ENCODE results near the gene ENO1. TPM values are rescaled to one million over a fixed set of nuclear protein-coding genes. Genes with fewer than 3 reads are reported as not detected.

Gene ENO1
- total RNA-seq, 1 experiment from 2014 or later = 1,928 TPM

DNA sequence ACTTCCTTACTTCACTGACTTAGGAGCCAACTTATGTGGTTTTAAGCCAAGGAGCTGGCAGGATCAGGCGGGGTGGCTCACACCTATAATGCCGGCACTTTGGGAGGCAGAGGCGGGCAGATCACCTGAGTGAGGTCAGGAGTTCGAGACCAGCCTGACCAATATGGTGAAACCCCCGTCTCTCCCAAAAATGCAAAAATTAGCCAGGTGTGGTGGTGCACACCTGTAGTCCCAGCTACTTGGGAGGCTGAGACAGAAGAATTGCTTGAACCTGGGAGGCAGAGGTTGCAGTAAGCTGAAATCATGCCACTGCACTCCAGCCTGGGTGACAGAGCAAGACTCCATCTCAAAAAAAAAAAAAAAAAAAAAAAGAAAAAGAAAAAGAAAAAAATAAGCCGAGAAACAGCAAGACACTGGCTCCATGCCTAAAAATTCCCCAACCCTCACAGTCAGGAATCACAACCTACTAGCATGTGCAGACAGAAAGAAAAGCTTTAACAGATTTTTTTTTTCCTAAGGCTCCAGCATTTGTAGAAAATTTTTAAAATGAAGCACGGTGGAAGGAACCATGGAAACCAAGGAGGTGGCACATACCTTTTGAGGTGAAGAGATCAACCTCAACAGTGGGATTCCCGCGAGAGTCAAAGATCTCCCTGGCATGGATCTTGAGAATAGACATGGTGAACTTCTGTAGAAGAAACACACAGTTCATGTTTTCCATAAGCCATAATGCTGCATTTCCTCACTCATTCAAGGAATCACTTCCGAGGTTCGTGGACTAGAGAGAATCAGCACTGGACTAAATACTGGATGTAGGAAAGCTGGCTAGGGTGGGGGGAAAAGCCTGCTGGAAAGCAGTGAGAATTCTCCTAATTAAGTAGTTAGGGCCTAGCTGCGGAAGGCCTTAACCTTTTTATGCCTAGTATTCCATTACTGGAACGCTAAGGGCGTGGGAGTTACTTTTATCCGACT, 4.0 kb downstream of the ENO1 start:
- in situ Hi-C loops (cut with HindIII; ENCODE audit: low sequenced_read_pairs) = no loop called here
- DNase-seq (ENCODE audit: low spot score) = no peak

DNA sequence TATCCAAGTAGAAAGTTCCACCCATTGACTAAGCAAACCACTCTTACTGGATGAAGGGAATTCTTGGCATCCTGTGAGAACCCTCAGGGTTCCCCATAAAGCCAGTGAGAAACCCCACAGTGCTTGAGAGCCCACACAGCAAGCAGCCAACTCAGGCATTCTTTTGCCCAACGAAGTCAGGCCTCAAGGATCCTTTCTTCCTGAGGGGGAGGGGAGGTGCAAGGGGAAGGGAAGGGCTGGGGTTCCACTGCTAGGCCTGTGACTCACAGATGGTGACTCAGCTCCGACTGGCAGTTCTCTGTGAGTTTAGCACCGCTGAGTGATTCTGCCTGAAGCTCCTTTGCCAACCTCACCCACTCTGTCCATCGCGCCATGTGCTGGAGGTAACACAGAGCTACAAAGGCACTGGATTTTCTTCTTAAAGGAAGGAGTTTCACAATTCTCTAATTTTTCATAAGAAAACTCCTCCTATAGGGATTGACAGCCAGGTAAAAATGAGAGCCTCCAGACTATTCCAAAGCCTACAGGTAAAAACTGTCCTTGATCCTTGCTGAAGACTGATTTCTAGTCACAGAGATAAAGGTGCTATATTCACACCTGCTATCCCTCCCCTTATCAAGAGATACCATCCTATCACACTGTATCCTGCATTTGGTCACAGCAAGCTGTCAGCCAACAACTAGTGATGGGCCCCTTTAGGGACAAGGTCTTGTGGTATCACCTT, 4.8 kb downstream of the ENO1 start:
- in situ Hi-C loops (cut with HindIII; ENCODE audit: low sequenced_read_pairs) = no loop called here
- peak; percentile 37 for DNase-seq (ENCODE audit: low spot score)

DNA sequence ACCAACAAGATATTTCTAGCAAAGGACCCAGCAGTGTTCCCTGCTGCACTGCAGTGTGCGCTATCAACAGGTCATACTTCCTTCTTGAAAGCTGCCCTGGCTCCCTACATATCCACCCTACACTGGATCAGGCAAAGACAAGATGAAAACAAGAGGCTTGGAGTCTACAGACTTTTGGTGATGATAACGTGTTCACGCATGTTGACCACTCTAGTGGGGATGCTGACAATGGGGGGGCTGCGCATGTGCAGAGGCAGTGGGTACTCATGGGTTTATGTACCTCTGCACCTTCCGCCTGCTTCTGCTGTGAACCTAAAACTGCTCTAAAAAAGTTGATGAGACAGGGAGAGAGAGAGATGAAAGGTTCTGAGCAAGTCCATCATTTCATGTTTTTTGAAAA, 5.5 kb downstream of the ENO1 start:
- no peak for DNase-seq (ENCODE audit: low spot score)
- in situ Hi-C loops (cut with HindIII; ENCODE audit: low sequenced_read_pairs) = no loop called here

DNA sequence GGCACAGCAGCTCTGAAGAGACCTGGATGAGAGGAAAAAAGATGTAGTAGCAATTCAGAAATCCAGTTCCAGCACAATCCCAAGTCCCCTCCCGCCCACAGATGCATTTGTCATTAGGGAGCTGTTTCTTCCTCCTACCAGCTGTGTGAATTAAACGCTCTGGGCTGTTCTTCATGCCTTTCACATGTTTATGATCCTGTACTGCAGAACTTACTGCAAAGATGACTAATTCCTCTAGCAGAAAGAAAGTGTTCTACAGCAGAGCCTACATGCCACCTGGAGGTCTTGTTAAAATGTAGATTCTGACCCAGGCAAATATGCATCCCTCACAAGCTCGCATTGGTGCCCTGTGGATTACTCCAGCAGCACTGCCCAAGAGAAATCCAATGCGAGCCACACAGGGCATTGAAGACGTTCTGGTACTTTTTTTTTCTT, 6.5 kb downstream of the ENO1 start:
- no peak for DNase-seq (ENCODE audit: low spot score)
- in situ Hi-C loops (cut with HindIII; ENCODE audit: low sequenced_read_pairs) = no loop called here

DNA sequence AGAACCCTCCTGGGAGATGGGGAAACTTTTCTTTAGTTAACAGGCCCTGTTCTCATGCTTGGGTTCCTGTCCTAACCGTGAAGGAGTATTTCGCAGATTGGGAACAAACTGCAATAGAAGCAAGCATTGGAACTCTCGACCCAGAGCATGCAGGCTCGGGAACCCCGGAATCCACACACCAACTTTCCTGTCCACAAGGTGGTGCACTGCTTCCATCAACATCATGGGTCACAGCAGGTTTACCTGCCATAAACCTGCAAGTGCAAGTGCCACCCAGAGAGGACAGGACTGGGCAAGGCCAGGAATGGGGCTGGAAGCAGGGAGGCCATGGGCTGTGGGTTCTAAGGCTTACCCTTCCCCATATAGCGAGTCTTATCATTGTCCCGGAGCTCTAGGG, 6.9 kb downstream of the ENO1 start:
- in situ Hi-C loops (cut with HindIII; ENCODE audit: low sequenced_read_pairs) = no loop called here
- no peak for DNase-seq (ENCODE audit: low spot score)

DNA sequence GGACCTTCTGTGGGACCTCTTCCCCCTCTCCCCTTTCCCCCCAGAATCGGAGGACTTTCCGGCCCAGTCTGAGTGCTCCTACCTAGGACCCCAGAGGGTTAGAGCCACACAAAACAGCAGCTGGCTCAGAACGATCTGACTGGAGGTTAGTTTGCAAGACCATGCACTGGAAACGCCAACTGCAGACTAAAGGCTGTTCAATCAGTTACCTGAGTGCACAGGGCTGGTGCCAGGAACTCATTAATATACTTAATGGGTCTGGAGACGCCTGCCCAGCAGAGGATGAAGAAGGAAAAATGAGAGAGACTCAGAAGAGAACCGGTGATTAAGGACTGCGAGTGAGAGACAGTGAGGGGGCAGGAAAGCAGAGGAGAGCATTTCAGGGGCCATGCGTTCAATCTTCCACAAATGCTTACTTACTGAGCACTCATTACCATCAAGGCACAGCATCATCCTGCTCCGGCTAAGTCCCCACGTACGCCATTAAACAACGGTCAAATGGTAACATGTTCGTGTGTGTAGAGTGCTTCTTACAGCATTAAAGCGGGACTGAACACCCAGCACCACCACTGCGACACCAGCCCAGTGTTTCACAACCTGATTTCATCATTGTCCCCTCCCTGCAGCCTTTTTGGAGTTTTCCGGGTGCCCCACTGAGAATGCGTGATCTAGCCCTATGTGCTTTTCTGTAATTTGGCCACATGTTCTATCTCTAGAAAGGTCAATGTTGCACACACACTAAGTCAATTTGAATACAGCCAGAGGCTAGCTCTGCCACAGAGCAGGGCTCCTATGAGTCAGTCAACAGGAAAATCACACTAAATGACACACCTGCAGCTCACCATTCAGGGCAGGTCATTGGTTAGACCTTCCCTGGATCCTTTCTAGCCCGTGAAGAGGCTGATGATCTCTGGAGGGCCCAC, 7.6 kb downstream of the ENO1 start:
- no peak for DNase-seq (ENCODE audit: low spot score)
- in situ Hi-C loops (cut with HindIII; ENCODE audit: low sequenced_read_pairs) = no loop called here

DNA sequence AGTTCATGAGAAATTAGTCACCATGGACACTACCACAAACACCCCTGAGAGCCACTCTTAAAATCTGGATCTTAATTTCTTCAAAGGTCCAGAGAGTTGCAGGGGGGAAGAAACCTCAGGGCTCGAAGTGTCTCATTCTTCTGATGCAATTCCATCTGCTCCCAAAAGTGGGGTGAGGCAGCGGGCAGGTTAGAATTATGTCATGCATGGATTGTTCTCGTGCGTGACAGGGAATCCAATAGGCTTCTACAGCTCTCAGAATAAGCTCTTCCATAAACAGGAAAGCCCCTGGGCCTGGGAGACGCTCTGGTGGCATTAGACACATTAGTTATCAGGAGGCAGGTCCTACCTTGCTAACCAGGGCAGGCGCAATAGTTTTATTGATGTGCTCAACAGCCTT, 8.4 kb downstream of the ENO1 start:
- in situ Hi-C loops (cut with HindIII; ENCODE audit: low sequenced_read_pairs) = no loop called here
- DNase-seq (ENCODE audit: low spot score) = no peak

DNA sequence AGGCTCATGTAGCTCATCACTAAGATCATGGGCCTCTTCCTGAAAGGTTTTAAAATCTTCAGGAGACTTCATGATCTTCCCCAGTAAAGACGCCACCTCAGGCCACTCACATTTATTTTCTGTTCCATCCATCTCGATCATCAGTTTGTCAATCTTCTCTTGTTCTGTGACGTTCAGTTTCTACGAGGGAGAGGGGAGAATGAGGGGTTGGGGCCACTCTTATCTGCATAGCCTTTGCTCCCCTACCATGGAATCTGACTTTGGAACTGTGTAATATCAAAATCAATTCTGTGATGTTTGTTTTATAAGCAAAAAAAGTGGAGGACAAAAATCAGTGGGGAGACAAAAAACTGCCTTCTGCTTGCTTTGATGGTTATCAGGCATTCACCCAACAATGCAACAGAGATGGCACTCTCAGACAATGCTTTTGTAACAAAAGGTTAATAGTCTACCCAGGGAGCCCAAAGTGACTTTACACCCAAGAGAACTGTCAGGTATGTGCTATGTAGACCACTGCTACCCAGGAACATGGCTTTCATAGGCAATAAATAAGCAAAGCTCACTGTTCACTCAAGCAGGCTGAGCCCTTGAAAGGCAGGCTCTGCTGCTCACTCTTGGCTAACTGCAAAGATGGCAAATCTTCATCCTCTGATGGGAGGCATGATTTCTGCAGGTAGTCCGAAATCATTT, 10.5 kb downstream of the ENO1 start:
- in situ Hi-C loops (cut with HindIII; ENCODE audit: low sequenced_read_pairs) = no loop called here
- no peak for DNase-seq (ENCODE audit: low spot score)

DNA sequence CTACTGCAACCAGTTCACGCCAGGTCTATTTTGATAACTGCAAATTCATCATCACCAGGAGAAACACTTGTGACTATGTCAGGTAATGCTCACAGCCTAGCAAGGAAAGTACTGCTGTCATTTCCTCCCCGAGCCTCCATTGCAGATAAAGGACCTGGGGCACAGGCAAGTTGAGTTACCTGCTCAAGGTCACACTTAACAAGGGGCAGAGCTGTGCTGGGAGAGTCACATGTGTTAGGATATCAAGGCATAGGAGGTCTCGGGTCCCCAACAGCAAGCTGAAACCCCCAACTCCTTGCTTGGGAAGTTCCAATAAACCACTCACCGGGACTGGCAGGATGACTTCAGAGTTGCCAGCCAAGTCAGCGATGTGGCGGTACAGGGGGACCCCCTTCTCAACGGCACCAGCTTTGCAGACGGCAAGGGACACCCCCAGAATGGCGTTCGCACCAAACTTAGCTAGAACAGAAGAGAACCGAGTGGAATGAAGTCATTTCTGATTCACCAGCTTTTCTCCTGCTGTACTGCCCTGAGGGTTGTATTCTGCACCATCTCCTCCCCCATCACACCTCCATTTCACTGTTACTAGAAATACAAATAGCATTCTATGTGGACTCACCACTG, 11.6 kb downstream of the ENO1 start:
- no peak for DNase-seq (ENCODE audit: low spot score)
- in situ Hi-C loops (cut with HindIII; ENCODE audit: low sequenced_read_pairs) = no loop called here

DNA sequence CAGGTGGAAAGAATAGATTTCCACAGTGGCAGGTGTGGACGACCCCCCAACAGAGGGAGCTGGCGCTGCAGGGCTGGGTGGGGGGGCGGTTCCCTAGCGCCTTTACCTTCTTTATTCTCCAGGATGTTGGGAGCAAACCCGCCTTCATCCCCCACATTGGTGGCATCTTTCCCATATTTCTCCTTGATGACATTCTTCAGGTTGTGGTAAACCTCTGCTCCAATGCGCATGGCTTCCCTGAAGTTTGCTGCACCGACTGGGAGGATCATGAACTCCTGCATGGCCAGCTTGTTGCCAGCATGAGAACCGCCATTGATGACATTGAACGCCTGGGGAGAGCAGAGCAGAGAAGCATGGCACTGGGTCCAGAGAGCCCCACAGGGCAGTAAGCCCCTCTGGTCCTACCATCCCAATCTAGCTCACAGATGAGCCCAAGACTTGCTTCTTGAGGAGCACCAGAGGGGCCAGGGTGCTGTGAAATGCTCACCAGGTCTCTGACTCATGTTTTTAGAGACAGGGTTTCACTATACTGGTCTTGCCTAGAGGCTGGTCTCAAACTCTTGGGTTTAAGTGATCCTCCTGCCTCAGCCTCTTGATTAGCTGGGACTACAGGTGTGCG, 12.2 kb downstream of the ENO1 start:
- in situ Hi-C loops (cut with HindIII; ENCODE audit: low sequenced_read_pairs) = no loop called here
- no peak for DNase-seq (ENCODE audit: low spot score)

DNA sequence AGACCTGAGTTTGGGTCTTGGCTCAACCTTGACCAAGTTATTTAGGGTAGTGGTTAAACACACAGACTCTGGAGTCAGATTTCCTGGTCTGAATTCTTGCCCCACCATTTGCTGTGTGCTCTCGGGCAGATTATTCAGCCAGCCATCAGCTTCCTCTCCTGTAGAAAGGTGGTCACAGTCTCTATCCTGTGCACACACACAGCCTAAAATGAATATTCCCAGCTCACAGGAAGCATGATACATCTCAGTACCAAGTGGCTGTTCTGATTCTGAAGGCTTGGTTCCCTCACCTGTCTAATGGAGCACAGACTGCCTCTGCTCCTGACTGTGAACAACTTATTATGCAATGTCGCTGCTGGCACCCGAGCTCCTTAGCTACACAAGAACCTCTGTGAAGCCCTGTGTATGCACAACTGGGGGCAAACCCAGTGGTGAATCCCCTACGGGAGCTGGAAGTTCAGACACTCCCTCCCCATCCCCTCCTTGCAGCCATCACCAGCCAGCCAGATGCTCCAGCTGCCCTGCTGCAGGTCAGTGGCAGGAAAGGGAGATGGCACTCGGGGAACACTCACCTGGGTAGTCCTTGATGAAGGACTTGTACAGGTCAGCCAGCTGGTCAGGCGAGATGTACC, 13.7 kb downstream of the ENO1 start:
- no peak for DNase-seq (ENCODE audit: low spot score)
- in situ Hi-C loops (cut with HindIII; ENCODE audit: low sequenced_read_pairs) = no loop called here

DNA sequence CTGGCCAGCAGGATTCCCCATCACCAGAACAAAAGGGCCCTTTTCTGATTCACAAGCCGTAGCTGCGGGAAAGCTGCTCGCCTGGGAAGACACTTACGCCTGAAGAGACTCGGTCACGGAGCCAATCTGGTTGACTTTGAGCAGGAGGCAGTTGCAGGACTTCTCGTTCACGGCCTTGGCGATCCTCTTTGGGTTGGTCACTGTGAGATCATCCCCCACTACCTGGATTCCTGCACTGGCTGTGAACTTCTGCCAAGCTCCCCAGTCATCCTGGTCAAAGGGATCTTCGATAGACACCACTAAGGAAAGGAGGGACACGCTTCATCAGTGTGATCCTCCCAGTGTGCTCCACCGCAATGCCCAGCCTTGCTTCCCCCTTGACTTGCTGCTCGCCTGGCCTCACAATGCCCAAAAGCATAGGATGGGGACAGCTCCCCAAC, 14.7 kb downstream of the ENO1 start:
- DNase-seq (ENCODE audit: low spot score) = no peak
- in situ Hi-C loops (cut with HindIII; ENCODE audit: low sequenced_read_pairs) = no loop called here

DNA sequence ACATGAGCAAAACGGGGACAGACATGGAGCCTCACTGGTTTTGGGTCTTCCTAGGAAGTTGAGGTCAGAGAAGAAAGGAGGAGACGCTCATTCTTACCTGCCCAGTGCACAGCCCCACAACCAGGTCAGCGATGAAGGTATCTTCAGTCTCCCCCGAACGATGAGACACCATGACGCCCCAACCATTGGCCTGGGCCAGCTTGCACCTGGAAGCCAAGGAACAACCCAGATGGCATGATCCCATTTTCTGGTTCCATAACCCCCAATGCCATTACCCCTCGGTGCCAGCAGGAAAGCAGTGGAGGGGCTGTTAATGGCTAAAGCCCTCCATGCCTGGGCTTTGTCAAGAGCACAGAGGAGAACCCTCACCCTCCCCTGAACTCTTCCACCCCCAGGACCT, 15.3 kb downstream of the ENO1 start:
- DNase-seq (ENCODE audit: low spot score) = no peak
- in situ Hi-C loops (cut with HindIII; ENCODE audit: low sequenced_read_pairs) = no loop called here

DNA sequence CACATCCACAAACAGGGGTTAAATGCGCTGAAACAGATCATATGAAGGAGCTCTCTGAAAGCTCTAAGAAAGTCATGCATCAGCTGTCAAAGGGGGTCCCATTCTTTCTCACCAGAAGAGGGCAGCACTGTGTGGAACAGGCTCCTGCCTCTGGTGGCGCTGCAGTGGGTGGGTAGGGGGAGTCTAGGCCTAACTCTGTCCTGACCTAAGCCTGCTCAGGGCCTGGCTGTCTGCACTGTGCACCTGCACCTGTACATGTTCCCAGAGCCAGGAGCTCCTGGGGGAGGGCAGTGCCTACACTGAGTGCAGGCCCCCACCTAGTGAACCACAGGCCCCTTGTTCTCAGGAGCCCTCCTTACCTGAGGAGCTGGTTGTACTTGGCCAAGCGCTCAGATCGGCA, 16.0 kb downstream of the ENO1 start:
- in situ Hi-C loops (cut with HindIII; ENCODE audit: low sequenced_read_pairs) = no loop called here
- peak; percentile 34 for DNase-seq (ENCODE audit: low spot score)

DNA sequence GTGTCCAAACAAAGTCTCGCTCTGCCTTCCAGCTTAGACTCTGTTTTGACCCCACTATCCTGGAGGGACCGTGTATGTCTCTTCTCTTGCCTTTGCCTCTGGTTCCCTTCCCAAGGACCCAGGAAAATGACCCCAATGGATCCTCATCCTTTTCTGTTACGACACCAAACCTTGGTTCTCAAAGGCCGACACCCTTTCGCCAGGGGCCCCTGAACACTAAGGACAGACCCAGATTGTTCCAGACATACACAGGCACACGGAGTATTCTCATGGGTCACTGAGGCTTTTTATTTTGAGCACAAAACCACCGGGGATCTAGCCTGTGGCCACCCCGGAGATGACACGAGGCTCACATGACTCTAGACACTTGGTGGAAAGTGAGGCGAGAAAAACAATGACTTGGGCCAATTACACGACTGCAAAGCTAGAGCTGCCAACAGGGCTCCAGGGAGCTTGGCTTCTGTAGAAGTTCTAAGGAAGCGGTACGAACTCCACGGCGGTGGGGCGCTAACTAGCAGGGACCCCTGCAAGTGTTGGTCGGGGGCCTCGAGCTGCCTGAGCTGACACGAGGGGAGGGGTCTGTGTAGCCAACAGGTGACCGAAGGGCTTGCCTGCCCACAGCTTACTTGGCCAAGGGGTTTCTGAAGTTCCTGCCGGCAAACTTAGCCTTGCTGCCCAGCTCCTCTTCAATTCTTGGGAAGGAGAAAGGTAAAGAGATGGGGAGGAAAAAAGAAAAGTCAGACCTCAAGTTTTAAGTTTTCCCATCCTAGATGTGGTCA, 17.6 kb downstream of the ENO1 start:
- in situ Hi-C loops (cut with HindIII; ENCODE audit: low sequenced_read_pairs) = no loop called here
- DNase-seq (ENCODE audit: low spot score) = peak; percentile 23

DNA sequence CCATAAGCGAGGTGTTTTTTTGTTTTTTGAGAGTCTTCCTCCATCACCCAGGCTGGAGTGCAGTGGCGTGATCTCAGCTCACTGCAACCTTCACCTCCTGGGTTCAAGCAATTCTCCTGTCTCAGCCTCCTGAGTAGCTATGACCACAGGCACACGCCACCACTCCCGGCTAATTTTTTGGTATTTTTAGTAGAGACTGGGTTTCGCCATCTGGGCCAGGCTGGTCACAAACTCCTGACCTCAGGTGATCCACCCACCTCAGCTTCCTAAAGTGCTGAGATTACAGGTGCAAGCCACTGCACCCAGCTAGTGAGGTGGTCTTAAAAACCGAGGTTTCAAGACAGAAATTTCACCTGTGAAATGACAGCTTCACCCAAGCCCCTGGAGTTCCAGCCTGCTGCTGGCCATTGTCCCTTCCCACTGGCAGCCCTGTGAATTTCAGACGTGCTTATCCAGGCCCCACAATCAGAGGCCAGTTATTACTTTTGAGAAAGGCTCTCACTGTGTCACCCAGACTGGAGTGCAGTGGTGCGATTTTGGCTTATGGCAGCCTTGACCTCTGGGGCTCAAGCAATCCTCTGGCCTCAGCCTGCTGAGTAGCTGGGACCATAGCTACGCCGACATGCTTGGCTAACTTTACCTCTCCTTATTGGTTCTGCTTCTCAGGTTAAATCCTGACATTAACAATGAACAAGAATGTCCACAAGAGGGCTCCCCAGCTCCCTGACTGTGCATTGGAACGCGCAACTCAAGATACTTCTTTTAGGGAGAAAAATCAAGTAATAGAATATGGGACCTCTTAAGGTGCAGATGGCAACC, 19.4 kb downstream of the ENO1 start:
- DNase-seq (ENCODE audit: low spot score) = peak; percentile 78
- in situ Hi-C loops (cut with HindIII; ENCODE audit: low sequenced_read_pairs) = no loop called here
